IPS-NIHi7 (cell line): ENCODE results near the gene THEMIS.
"Not testable (repeated sequence)": the region's sequence is repeated elsewhere in the genome, so short reads cannot be mapped to it uniquely, and the experiment has no call there.

Experiments
- DNase-seq: peaks from one replicate; pipeline ENCODE4 v3.0.0; 2012; ENCODE audit warnings: mixed read lengths; ENCODE audit errors: extremely low spot score

The THEMIS gene

DNA sequence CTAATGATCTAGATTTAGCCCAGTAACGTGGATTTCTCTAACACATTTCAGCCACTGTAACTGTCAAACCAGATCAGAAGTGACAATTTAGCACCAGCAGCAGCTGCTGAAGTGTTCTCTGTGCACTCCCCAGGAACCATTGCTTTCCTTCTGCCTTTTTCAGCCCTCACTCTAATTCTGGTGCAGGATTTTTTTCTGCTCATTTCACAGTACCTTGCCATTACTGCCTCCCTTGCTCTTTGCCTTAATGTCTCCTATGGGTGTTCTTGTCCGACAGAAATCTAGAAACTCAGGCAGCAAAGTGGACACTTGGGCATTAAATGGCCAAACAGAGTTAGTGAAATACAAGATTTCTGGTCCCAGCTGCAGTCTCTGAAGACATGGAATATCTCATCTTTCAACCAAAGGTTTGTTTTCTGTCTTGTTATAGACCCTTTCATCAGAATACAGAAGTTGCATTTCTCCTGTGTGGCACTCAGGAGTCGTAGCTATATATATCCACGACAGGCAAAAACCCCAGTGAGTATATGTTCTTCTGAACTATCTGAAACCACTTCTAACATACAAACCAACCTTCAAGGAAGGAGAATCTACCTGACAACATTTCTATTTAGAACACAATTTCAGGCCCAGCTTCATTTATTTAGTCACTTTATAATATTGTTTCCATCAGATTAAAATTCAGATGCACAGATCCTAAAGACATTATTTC lies 92.9 kb downstream of the THEMIS start:
- no peak for DNase-seq

DNA sequence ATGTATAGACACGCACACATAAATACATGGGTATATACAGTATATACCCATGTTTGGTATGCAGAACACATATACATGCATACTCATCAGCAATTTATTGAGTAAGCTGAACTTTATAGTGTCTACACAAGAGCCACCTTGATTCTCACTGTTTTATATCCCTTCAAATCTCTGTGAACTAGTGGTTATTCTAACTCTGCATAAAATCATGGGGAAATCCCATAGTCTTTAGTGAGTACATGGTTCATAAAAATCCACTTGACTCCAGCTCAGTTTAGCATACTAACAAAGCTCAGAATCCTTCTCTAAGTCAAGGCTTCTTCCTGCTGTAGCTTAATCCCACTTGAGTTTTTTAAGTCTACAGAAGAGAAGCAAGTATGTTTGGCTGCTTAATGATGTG lies 104.1 kb downstream of the THEMIS start:
- DNase-seq: no peak

DNA sequence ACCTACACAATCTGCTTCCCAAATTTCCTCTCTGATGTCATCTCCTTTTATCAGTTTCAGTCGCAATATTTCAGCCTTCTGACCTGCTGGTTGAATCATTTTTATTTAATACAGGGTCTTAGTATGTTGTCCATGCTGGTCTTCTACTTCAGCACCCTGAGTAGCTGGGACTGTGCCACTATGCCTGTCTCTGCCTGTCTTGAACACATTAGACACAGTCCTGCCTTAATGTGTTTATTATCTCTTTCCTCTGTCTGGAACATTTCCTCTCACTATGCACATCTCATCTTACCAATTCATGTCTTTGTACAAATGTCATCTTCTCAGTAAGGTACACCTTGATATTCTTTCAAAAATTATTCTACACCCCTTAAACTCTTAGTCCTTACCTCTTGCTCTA lies 106.5 kb downstream of the THEMIS start:
- DNase-seq: no peak

DNA sequence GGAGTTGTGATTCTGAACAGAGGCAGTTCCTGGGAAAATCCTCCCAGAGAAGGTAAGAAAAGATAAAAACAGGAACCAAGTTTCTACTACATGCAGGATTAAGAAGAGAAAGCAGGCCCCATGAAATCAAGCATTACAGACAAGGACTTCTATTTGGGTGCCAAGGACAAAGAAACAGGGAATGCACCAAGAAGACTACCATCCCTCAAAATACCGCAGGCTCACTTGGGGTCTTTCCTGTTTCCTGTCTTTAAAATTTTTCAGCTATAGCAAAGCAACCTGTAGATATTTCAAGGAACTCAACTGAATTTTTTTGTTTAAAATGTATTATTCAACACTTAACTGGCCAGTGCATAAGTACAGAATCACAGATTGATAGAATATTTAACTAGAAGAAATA lies 107.5 kb downstream of the THEMIS start:
- DNase-seq: no peak

DNA sequence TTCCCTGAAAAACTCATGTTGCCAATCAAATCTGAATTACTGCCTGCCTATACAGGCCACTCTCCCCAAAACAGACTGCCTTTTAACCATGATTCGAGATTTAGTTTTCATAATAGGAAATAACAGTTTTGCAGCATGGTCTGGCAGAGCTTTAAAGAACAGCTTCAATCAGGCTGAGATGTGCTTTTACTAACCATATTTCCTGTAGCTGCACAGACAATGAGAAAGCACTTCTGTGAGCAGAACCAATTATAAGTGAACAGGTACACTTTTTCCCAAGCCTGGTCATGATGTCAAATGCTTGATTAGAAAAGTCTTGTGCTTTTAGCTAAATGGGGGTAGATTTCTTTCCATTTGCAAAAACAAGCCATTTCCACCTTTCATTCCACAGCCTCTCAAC lies 108.2 kb downstream of the THEMIS start:
- DNase-seq: no peak

DNA sequence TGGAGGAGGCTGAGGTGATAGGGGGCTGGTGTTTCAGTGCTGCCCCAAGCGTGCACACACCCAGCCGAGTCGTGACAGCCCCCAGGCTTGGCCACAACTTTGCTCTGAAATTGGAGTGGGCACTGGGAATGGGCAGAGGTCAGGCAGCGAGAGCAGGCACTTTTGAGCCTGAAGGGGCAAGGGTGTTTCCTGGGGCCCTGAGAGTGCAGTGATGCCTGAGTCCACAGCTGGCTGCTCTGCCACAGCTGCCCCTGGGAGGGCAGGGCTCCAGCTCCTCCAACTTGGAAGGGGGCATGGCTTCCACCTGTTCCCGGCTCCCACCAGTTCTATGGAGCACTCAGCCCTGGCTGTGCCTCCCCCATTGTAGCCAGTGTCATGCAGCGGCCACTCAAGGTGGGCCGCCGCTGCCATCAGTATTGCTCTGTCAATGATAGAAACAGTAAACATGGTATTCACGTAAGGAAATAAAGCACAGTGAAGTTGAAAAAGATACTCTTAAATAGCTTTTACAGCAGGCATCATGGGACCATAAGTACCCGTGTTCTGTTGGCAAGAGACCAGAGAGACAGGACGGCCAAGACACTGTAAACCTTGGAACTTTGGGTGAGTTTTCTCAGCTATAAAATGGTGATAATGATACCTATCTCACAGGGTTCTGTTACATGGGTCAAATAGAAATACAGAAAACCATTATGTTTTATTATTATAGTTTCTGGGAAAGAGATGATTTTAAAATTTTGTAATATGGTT lies 108.9 kb downstream of the THEMIS start:
- no peak for DNase-seq

DNA sequence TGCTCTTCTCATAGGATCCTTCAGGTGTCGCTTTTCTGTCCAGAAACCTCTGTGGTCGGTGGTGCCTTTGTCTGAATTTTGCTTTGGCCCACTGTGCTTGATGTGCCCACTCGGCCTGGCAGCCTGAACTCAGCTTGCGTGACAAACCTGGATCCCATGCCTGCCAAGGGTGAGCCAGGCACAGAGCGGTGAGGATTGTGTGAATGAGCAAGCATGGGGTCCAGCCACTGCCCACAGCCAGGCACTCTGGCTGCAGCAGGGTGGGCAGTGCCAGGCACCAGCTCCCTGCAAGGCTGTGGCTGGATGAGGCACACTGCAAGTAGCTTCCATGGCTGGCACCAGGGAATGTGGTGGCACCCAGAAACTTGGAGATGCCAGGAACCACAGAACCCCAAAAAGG lies 110.3 kb downstream of the THEMIS start:
- no peak for DNase-seq

DNA sequence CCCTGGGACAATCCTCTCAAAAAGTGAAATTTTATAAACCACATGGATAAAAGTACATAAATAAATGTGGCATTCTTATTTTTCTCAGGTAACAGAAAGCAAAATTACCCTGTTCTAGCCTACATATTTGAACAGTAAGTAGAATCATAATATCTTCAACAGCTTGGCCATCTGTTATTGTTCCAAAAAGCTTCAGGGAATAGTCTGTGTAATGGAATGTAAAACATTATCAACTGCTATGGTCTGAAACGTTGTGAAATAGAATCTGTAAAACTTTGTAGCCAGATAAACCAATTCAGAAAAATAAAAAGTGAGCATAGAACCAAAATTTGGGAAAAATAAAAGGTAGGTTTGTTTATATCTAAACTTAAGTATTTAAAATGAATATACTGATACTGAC lies 114.7 kb downstream of the THEMIS start:
- no peak for DNase-seq

DNA sequence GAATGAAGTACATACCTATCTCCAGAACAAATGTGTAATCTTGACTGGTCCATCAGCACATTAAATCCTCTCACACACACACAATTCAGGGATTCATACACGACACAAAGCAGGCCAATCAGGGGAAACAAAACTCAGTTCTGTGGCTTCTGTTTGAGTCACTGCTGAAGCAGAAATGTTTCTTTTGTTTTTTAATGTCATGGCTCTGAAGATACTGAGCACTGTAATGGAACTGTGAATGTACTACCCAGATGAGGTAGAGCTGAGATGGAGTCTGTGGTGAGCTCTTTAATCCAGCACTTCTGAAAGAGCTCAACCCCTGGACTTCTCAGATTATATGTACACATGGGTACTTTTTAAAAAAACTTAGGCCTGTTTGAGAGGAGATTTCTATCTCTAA lies 116.4 kb downstream of the THEMIS start:
- DNase-seq: no peak

DNA sequence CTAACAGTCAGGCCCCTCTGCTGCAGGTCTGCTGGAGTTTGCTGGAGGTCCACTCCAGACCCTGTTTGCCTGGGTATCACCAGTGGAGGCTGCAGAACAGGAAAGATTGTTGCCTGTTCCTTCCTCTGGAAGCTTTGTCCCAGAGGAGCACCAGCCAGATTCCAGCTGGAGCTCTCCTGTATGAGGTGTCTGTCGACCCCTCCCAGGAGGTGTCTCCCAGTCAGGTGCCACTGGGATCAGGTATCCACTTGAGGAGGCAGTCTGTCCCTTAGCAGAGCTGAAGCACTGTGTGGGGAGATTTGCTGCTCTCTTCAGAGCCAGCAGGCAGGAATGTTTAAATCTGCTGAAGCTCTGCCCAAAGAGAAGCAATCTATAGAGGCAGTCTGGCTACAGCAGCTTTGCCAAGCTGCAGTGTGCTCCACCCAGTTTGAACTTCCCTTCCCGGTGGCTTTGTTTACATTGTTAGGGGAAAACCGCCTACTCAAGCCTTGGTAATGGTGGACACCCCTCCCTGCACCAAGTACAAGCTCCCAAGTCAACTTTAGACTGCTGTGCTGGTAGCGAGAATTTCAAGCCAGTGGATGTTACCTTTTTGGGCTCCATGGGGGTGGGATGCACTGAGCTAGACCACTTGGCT lies 119.1 kb downstream of the THEMIS start:
- DNase-seq: not testable (repeated sequence)

DNA sequence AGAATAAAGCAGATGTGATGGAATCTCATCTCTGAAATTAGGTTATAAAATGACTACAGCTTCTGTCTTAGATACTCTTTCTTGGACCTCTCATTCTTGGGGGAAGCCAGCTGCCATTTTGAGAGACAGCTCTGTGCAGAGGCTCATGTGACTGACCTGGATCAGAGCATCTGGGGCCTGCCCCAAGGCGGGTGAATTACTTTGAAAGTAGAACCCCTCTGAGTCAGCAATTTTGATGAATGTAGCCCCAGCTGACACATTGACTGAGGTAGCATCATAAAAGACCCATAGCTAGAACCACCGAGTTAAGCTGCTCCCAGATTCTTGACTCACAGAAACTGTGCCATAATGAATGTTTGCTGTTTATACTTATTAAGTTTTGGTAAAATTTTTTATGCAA lies 124.5 kb downstream of the THEMIS start:
- DNase-seq: no peak

DNA sequence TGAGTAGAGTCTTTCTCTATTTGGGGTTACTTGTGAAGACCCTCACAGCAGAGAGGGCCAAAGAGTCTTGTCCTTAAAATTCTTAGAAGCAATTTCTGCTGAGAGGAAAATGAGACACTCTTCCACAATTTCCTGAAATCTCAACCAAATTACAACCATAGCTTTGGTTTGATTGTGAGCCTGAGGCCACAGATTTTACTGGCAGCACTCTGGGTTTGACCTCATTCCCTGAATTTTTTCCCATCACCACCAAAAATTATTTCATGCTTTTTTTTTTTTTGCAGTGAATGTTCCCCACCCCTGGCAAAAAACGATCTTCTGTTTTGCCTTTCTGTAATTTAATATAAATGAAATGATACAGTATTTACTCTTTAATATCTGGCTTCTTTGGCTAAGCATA lies 125.5 kb downstream of the THEMIS start:
- no peak for DNase-seq

DNA sequence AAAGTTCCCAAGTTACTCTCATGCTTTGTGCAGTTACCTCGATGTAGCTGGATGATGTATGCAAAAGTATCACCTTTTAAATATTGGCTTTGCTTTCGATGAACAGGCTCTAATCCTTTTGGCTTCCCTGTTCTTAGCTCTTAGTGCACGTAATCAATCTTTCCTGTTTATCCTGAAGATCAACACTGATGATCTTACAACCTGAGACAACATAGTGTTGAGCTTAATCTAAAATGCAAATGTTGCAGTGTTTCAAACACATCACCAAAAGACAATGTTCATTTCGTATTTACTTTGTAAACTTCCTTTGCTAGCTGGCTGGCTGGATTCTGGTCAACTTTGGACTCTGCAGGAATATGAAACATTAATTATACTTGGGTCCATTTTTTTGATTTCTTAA lies 132.1 kb downstream of the THEMIS start:
- DNase-seq: no peak

DNA sequence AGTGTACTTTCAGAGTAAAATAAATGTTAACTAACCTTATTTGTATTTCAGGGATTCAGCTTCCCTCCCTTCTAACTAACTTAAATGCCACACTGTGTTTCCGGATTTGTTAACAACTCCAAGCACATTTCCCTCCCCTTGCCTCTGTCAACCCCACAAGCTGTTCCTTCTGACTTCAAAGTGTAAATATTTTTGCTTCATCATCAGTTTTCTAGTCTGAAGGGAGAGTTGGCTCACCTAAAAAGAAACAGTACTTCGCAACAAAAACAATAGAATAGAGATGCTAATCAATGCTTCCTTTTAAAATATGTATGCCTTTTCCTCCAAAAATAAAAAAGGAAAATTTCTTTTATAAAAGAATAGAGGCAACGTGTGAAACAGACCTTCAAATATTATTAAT lies 132.6 kb downstream of the THEMIS start:
- DNase-seq: no peak

DNA sequence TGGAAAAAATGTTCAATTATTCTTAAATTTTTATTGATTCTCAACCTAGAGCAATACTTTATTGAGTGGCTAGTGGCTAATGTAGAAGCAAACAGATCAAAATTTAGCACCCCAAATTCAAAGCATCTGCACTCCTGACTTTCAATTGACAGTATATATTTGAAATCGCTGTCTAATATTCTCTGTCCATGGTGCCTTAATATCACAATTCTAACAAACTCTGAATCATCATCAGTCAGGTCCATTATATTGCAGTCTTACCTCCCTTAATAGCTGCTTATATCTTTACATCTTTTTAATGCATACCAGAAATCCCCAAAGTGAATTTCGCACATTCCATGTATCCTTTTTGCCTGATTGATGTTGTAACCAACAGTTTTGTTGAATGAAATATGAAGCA lies 134.9 kb downstream of the THEMIS start:
- no peak for DNase-seq

DNA sequence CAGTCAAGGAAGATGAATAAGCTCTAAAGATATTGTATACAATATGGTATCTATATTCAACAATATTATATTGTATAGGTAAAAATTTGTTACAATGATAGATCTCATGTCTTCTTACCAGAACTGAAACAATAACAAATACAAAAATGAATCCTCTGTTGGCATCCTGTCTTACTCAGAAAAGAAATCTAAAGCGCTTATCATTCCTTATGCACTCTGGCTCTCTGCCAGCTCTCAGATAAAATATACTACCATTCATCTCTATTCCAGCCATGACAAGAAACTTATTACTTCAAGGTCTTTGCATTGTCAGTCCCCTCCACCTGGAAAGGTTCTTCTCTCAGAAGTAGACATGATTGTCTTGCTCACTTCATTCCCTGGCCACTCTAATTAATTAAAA lies 138.6 kb downstream of the THEMIS start:
- DNase-seq: no peak

DNA sequence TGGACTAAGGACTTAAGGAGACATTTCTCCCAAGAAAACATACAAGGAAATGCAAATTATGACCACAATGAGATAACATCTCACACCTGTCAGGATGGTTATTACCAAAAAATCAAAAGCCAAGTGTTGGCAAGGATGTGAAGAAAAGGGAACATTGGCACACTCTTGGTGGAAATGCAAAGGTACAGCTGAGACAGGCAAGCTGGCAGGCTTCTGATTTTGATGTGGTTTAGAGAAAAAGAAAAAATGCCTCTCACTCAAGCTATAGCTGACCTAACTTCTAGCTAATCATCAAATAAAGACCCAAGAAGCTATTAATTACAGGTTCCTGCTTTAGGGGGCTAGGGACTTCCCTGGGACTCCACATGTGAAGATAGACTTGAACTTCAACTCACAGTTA lies 139.8 kb downstream of the THEMIS start:
- DNase-seq: no peak

DNA sequence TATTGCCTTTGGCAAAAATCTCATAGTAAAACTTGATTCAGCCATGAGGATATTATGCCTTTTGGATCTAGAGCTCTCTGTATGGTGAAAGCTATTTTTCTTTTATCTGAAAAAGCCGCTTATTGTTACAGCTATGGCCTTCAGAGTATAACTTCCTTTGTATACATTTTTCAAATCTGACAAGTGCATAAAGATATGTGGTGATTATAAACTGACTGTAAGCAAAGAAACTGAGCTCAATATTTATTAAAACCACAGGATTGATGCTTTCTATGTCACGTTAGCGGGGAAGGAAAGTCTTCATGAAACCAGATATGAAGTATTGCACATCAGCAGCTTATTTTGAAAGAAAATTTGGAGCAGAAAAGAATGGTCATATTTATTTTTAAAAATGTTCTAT lies 151.8 kb downstream of the THEMIS start:
- no peak for DNase-seq

DNA sequence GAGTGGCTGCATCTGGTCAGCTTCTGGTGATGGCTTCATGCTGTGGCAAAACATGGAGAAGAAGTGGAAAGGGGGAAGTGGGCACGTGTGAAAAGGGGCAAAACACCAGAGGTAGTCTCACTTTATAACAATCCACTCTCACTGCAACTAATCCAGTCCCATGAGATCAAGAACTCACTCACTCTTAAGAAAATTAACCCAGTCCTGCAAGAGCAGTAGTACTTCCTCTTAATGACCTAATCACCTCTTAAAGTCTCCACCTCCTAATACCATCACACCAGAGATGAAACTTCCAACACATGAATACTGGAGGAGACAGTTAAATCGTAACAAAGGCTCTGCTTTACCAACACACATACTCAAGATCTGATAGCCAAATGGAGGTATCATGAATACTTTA lies 152.6 kb downstream of the THEMIS start:
- DNase-seq: no peak

DNA sequence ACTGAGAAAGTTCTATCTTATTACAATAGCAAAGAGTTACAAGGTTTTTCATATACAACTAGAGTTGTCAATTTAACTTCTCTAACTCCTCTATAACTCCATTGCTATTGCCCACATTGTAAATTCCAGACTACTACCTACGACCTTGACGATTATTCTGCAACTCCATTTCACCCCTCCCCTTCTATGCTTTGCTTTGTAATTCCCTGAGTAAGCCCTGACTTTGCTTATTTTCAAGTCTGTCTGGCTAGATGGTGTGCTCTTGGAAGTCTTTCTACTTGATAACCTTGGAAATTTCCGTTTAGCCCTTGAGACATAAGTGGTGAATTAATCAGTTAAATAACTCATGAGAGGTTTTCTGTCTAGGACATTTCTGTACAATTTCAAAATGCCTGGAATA lies 162.4 kb downstream of the THEMIS start:
- no peak for DNase-seq

DNA sequence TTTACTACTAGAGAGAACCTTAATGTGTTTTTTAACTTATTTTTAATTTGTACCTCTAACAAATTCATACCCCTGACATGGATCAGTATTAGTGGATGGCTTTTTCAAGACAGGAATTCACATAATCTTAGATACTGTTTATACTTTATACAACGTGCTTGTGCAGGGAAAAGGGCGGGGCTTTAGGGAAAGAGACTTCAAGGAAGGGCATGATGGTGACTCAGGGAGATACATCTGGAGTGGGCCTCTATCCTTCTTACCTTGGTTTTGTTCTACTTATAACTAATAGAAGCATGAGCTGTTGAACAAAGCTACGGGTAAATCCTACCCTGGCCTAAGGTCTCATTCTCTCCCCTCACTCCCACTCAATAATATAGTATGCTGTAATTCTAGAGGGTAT lies 163.1 kb downstream of the THEMIS start:
- no peak for DNase-seq

DNA sequence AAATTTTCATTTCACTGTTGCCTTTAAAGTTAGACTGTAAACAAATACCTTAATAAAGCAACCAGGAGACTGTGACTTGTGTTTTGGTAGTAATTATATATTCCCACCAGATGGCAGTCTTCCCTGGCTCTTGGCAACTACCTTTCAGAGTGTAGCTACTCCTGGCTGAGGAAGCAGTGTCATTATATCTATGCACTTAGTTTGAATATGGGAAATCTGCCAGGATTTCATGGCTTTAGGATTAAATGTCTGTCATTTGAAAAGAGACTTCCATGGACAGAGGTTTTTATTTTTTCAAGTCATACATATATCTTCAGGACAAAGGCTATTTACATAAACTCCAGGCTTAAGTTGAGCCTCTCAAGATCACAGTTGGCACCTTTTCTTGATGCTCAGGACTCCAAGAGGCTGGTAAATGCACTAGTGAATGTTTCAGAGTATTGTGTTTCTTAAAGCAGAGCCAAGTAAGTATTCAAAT lies 163.8 kb downstream of the THEMIS start:
- DNase-seq: peak; percentile 64

DNA sequence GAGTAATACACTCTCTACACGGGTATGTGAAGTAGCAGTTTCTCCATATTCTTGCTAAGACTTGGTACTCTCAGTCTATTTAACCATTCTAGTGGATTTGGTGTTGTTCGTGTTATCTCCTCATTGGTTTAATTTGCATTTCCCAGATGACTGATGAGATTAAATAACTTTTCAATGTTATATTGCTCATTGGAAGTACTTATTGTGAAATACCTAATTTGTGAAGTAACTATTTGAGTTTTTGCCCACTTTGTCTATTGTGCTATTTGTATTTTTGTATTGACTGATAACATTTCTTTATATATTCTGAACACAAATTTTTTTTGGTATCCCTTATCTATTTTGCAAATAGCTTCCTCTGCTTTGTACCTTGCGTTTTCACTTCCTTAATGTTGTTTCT lies 167.9 kb downstream of the THEMIS start:
- DNase-seq: no peak
